Trophoblast cell (in vitro differentiated cells and primary cell): Measurements from ENCODE around the gene UPB1. TPM values are rescaled to one million over a fixed set of nuclear protein-coding genes. Genes with fewer than 3 reads are reported as not detected.
A peak's percentile ranks its signal among the peaks of the same experiment; 100 is the strongest.

Experiments
- DNase-seq, 2 donors: peaks; one replicate each; pipeline ENCODE4 v3.0.0-alpha.2; 2016
- H2AFZ ChIP-seq: 2 replicates; pipeline ENCODE4 v1.6.1; 2013; ENCODE audit warnings: low read length, moderate library complexity, mild to moderate bottlenecking; ENCODE audit not compliant: insufficient read depth, poor library complexity
- H2AK5ac ChIP-seq: 2 replicates; pipeline ENCODE4 v1.6.1; 2013; ENCODE audit warnings: mild to moderate bottlenecking, low read length
- H2BK120ac ChIP-seq: 2 replicates; pipeline ENCODE4 v1.6.1; 2013; ENCODE audit warnings: low read length, mild to moderate bottlenecking, moderate library complexity; ENCODE audit not compliant: insufficient read depth, poor library complexity
- H2BK12ac ChIP-seq: 2 replicates; pipeline ENCODE4 v1.6.1; 2013; ENCODE audit warnings: mild to moderate bottlenecking, low read length, moderate library complexity
- H2BK5ac ChIP-seq: 2 replicates; pipeline ENCODE4 v1.6.1; 2013; ENCODE audit warnings: low read length, low read depth, moderate library complexity, mild to moderate bottlenecking; ENCODE audit not compliant: poor library complexity
- H3K14ac ChIP-seq: 2 replicates; pipeline ENCODE4 v1.6.1; 2013; ENCODE audit warnings: mild to moderate bottlenecking, low read length
- H3K18ac ChIP-seq: 2 replicates; pipeline ENCODE4 v1.6.1; 2013; ENCODE audit warnings: mild to moderate bottlenecking, low read length
- H3K23ac ChIP-seq: 2 replicates; pipeline ENCODE4 v1.6.1; 2013; ENCODE audit warnings: low read length
- H3K27ac ChIP-seq: 2 replicates; pipeline ENCODE4 v1.5.1; 2013; ENCODE audit warnings: low read depth, mild to moderate bottlenecking, inconsistent platforms, low read length, moderate library complexity
- H3K27me3 ChIP-seq: 2 replicates; pipeline ENCODE4 v1.6.1; 2013; ENCODE audit warnings: inconsistent platforms, mild to moderate bottlenecking, low read length, moderate library complexity; ENCODE audit not compliant: insufficient read depth
- H3K36me3 ChIP-seq, 2 experiments: 1 replicate in 1 of 2; 2 replicates in 1 of 2; pipeline ENCODE4 v1.6.1; 2013; ENCODE audit warnings: low read length in 2 of 2, mild to moderate bottlenecking in 2 of 2, moderate library complexity in 1 of 2; ENCODE audit not compliant: insufficient read depth in 2 of 2, control insufficient read depth in 1 of 2
- H3K4ac ChIP-seq: 2 replicates; pipeline ENCODE4 v1.6.1; 2013; ENCODE audit warnings: low read depth, mild to moderate bottlenecking, low read length, moderate library complexity
- H3K4me1 ChIP-seq, 2 experiments: 1 replicate in 1 of 2; 2 replicates in 1 of 2; pipeline ENCODE4 v1.6.1; 2013; ENCODE audit warnings: low read length in 2 of 2, mild to moderate bottlenecking in 2 of 2, moderate library complexity in 1 of 2; ENCODE audit not compliant: insufficient read depth in 2 of 2, control insufficient read depth in 1 of 2
- H3K4me2 ChIP-seq: 2 replicates; pipeline ENCODE4 v1.6.1; 2013; ENCODE audit warnings: inconsistent platforms, mild to moderate bottlenecking, low read length, moderate library complexity
- H3K4me3 ChIP-seq: 2 replicates; pipeline ENCODE4 v1.5.1; 2013; ENCODE audit warnings: mild to moderate bottlenecking, low read depth, low read length, inconsistent platforms
- H3K79me1 ChIP-seq: one replicate; pipeline ENCODE4 v1.6.1; 2013; ENCODE audit warnings: low read length
- H3K79me2 ChIP-seq: 2 replicates; pipeline ENCODE4 v1.6.1; 2013; ENCODE audit warnings: low read length, mild to moderate bottlenecking; ENCODE audit not compliant: control insufficient read depth, insufficient read depth, poor library complexity
- H3K9ac ChIP-seq: 2 replicates; pipeline ENCODE4 v1.6.1; 2013; ENCODE audit warnings: mild to moderate bottlenecking, low read length
- H3K9me3 ChIP-seq: 2 replicates; pipeline ENCODE4 v1.6.1; 2013; ENCODE audit warnings: low read depth, mild to moderate bottlenecking, control low read depth, inconsistent platforms, low read length; ENCODE audit not compliant: insufficient read depth
- H4K12ac ChIP-seq: 2 replicates; pipeline ENCODE4 v1.6.1; 2013; ENCODE audit warnings: low read depth, mild to moderate bottlenecking, low read length, moderate library complexity
- H4K8ac ChIP-seq: 2 replicates; pipeline ENCODE4 v1.6.1; 2013; ENCODE audit warnings: low read depth, mild to moderate bottlenecking, low read length, moderate library complexity
- H4K91ac ChIP-seq: one replicate; pipeline ENCODE4 v1.6.1; 2013; ENCODE audit warnings: low read depth, mild to moderate bottlenecking, low read length, moderate library complexity
- WGBS: extraction: QIAGEN DNeasy Blood & Tissue Kit; methylation state at CpG from one replicate; pipeline ENCODE4 v1.1.7; 2013; ENCODE audit warnings: missing lambda C conversion rate; ENCODE audit not compliant: insufficient read length, insufficient coverage; ENCODE audit errors: extremely low coverage; 5-methylcytosine and 5-hydroxymethylcytosine counted together
- polyA plus RNA-seq: library from polyadenylated mRNA; stranded (reverse); fragments of 200-250 nt; gene quantifications from 2 replicates; pipeline ENCODE4 v1.2.3, GENCODE V29; 2013

Gene UPB1
- polyA plus RNA-seq: 0.03 and 0.04 TPM in 2 replicates

DNA sequence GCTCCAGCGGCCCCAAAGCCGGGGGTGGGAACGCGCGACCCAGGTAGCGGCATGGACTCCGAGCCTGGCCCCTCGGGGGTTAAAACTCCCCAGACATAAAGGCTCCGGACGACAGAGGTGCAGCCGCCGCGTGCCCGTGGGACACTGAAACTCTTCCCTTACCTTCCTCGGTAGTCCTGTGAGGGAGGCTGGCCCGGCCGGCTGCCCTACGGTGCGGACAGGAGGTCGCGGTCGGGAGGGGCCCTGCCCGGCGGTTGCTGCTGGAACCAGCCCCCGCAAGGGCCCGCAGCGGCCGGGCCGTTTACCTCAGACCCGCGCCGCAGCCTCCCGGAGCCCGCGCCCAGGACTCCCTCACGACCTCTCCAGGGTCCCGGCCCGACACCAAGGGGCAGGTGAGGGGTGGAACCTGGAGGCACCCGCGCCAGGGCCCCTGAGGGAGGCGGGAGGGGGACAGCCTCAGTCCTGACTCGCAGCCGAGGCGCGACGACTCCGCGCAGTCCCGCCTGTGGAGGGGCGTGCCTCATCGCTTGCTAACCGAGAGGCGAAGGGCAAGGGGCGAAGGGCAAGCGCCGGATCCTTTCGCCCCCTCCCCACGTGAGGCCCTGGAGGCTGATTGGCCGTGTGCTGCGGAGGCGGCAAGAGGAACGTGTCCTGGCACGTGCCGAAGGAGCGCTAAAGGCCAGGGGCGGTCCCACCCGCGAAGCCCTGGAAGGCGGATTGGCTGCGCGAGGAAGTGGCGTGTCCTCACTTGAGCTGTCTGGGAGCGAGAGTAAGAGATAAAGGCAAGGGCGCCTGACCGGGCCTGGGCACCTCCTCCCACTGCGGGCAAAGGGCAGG, at the start of gene UPB1:
Gene UPB1, plus strand, starts transcription at position 805 of the 837 bp plus-strand sequence. CDS start 72 bp downstream, outside the sequence.
- Histone ChIP-seq H4K12ac (no peak within 1 kb of the TSS), H2BK5ac (no peak within 1 kb of the TSS)
- no CpG with 5 or more reads among the region's 76 CpGs for WGBS

DNA sequence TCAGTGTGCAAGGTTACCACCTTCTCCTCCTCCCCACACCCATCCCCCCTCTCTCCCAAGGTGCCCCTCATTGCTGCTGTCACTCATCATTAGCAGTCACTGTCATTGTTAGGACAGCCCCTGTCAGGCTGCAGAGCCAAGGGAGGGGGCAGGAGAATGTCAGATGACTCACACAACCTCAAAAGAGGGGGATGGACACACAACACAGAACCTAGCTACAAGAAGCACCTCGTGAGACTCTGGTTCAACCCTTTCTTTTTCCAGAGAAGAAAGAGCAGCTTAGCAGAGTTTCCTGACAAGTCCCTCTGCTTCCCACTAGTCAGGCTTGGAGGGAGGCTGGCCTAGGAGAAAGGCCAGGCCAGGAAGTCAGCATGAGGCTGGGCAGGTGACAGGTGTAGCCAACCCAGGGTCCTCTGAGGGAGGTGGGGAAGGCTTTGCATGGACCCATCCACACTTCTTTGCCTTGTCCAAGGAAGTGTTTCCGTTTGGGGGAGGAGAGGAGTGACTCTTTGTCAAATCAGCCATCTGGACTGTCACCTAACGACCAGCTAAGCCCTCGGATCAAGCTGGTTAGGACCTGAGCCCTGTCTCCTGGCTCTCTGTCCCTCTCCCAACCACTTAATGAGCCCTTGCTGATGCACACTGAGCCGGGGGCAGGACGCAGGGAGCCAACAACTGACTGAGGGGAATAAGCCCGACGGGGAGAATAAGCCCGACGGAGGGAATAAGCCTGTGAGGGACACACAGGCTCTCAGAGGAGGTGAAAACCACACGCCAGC, 49.5 kb upstream of the UPB1 start:
- WGBS: no CpG with 5 or more reads among the region's 11 CpGs
- H3K27ac ChIP-seq: no peak overlapping the region

More for the DNA sequence above, at the start of gene UPB1:
- peaks cover 11% of the 10 kb centered on the region for H3K9me3 ChIP-seq
- H2BK120ac ChIP-seq: no peak within 1 kb of the TSS
- no peak for DNase-seq
- no peak within 1 kb of the TSS for H3K23ac ChIP-seq
- H3K4ac ChIP-seq: no peak within 1 kb of the TSS
- no peak within 1 kb of the TSS for H3K18ac ChIP-seq
- peaks cover 0 to 6% of the 10 kb centered on the region in 2 experiments for H3K4me1 ChIP-seq
- H3K79me1 ChIP-seq: no peaks in the 10 kb centered on the region
- H2AFZ ChIP-seq: peak within 1 kb of the TSS; percentile 24
- H4K8ac ChIP-seq: no peak within 1 kb of the TSS
- H3K9ac ChIP-seq: no peak within 1 kb of the TSS
- no peak within 1 kb of the TSS for H2BK12ac ChIP-seq
- H3K36me3 ChIP-seq: no peaks in the 10 kb centered on the region
- no peak within 1 kb of the TSS for H4K91ac ChIP-seq
- peak within 1 kb of the TSS; percentile 52 for H3K4me2 ChIP-seq
- no peak within 1 kb of the TSS for H3K4me3 ChIP-seq
- H2AK5ac ChIP-seq: no peak within 1 kb of the TSS
- peaks cover 32% of the 10 kb centered on the region for H3K27me3 ChIP-seq
- no peak within 1 kb of the TSS for H3K14ac ChIP-seq
- H3K27ac ChIP-seq: no peak within 1 kb of the TSS
- H3K79me2 ChIP-seq: no peaks in the 10 kb centered on the region

DNA sequence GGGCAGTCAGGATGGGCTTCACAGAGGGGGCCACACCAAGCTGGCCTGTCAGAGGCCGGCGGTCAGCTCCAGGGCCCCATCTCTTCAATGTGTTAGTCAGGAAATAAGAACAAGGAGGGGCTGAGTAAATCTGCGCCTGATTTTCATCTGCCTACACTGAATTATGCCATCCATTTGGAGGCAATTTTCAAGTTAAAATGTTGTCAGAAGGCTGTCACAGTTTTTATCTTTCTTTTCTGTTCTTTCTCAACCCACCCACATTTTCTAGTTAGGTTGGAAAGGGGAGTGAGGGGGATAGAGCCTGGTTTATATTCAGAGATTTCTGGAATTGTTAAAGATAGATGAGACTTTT, 48.9 kb upstream of the UPB1 start:
- Histone ChIP-seq H3K79me2 (no peaks in the 10 kb centered on the region), H3K9ac (no peak overlapping the region), H2BK5ac (no peak overlapping the region), H2BK120ac (no peak overlapping the region), H4K91ac (no peak overlapping the region), H3K18ac (no peak overlapping the region), H3K14ac (no peak overlapping the region), H2AFZ (no peak overlapping the region), H3K79me1 (no peaks in the 10 kb centered on the region), H3K4me1 (peaks cover 0 to 5% of the 10 kb centered on the region in 2 experiments), H3K36me3 (no peaks in the 10 kb centered on the region), H3K4ac (no peak overlapping the region), H3K27me3 (no peaks in the 10 kb centered on the region), H4K12ac (no peak overlapping the region), H4K8ac (no peak overlapping the region), H3K4me3 (no peak overlapping the region), H2BK12ac (no peak overlapping the region), H3K27ac (no peak overlapping the region), H2AK5ac (no peak overlapping the region), H3K23ac (no peak overlapping the region), H3K9me3 (no peaks in the 10 kb centered on the region), H3K4me2 (no peak overlapping the region)
- DNase-seq: no peak
- no CpG with 5 or more reads among the region's 3 CpGs for WGBS

More for the DNA sequence above, 49.5 kb upstream of the UPB1 start:
- H3K36me3 ChIP-seq: no peaks in the 10 kb centered on the region
- H3K79me2 ChIP-seq: no peaks in the 10 kb centered on the region
- H3K14ac ChIP-seq: no peak overlapping the region
- no peak overlapping the region for H2BK120ac ChIP-seq
- H2BK12ac ChIP-seq: no peak overlapping the region
- H3K18ac ChIP-seq: no peak overlapping the region
- H4K91ac ChIP-seq: no peak overlapping the region
- H3K27me3 ChIP-seq: no peaks in the 10 kb centered on the region
- H2BK5ac ChIP-seq: no peak overlapping the region
- no peak for DNase-seq
- H2AFZ ChIP-seq: no peak overlapping the region
- H2AK5ac ChIP-seq: no peak overlapping the region
- H3K23ac ChIP-seq: no peak overlapping the region
- H3K4me2 ChIP-seq: no peak overlapping the region
- no peak overlapping the region for H4K8ac ChIP-seq
- H3K4me1 ChIP-seq: peaks cover 0 to 5% of the 10 kb centered on the region in 2 experiments
- H4K12ac ChIP-seq: no peak overlapping the region
- no peak overlapping the region for H3K4ac ChIP-seq
- no peaks in the 10 kb centered on the region for H3K9me3 ChIP-seq
- H3K9ac ChIP-seq: no peak overlapping the region
- H3K79me1 ChIP-seq: no peaks in the 10 kb centered on the region
- H3K4me3 ChIP-seq: no peak overlapping the region

DNA sequence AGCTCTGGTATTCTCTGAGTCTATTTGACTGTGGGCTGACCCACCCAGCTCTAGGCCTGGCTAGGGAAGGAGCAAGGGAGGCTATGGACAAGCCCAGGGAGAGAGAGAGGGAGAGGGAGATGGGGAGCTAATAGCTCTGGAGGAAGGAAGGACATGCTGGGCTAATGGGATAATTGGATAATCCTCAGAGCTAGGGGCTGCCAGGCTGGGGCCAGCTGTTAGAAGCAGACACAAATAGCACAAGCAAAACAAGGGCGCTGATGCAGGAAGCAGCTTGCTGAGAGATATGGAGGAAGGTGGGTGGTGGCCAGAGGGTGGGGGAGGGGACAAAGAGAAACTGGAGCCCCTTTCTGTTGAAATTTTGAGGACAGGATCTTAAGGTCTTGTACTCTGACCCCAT, 44.5 kb upstream of the UPB1 start:
- Histone ChIP-seq H3K23ac (no peak overlapping the region), H2BK12ac (no peak overlapping the region), H4K12ac (no peak overlapping the region), H3K79me2 (no peaks in the 10 kb centered on the region), H3K27ac (no peak overlapping the region), H3K4me3 (no peak overlapping the region), H2AK5ac (no peak overlapping the region), H3K4me1 (no peaks in the 10 kb centered on the region), H3K18ac (no peak overlapping the region), H3K14ac (no peak overlapping the region), H3K9me3 (no peaks in the 10 kb centered on the region), H3K79me1 (no peaks in the 10 kb centered on the region), H3K36me3 (no peaks in the 10 kb centered on the region), H2BK120ac (no peak overlapping the region), H4K91ac (no peak overlapping the region), H3K4me2 (no peak overlapping the region), H3K27me3 (no peaks in the 10 kb centered on the region), H3K9ac (no peak overlapping the region), H4K8ac (no peak overlapping the region), H3K4ac (no peak overlapping the region), H2BK5ac (no peak overlapping the region), H2AFZ (no peak overlapping the region)
- WGBS: no CpG with 5 or more reads among the region's 1 CpG
- DNase-seq: no peak
